HEK293 (cell line): ENCODE data around the gene OSTM1.

Experiments
- BCL11A ChIP-seq: fragments of 450-650 bp; formaldehyde crosslinking; IDR thresholded peaks from 2 replicates; pipeline ENCODE4 v1.5.1; 2016; ENCODE audit warnings: low read depth, missing biosample characterization, missing genetic modification characterization
- CTCF ChIP-seq: fragments of 450-650 bp; formaldehyde crosslinking; IDR thresholded peaks from 2 replicates; pipeline ENCODE4 v1.5.1; 2016; ENCODE audit warnings: missing biosample characterization, missing genetic modification characterization
- GLI4 ChIP-seq: fragments of 450-650 bp; formaldehyde crosslinking; IDR thresholded peaks from 2 replicates; pipeline ENCODE4 v1.5.1; 2016; ENCODE audit warnings: missing biosample characterization, missing genetic modification characterization
- PATZ1 ChIP-seq: fragments of 450-650 bp; formaldehyde crosslinking; IDR thresholded peaks from 2 replicates; pipeline ENCODE4 v1.5.1; 2016; ENCODE audit warnings: missing biosample characterization, missing genetic modification characterization
- REPIN1 ChIP-seq: fragments of 450-650 bp; formaldehyde crosslinking; IDR thresholded peaks from 2 replicates; pipeline ENCODE4 v1.5.1; 2017; ENCODE audit warnings: missing biosample characterization, missing genetic modification characterization, low read depth
- SCRT2 ChIP-seq: fragments of 450-650 bp; formaldehyde crosslinking; IDR thresholded peaks from 2 replicates; pipeline ENCODE4 v1.5.1; 2016; ENCODE audit warnings: missing biosample characterization, missing genetic modification characterization
- ZEB2 ChIP-seq: fragments of 450-650 bp; formaldehyde crosslinking; IDR thresholded peaks from 2 replicates; pipeline ENCODE4 v1.5.1; 2016; ENCODE audit warnings: missing biosample characterization, missing genetic modification characterization
- TF ChIP-seq, protein P1 (sequence below): fragments of 450-650 bp; formaldehyde crosslinking; IDR thresholded peaks from 2 replicates; pipeline ENCODE4 v1.5.1; 2016; ENCODE audit warnings: missing biosample characterization, missing genetic modification characterization, low read depth
- TF ChIP-seq, protein P2 (sequence below): fragments of 450-650 bp; formaldehyde crosslinking; IDR thresholded peaks from 2 replicates; pipeline ENCODE4 v1.5.1; 2017; ENCODE audit warnings: missing biosample characterization, mild to moderate bottlenecking, missing genetic modification characterization, moderate library complexity

DNA sequence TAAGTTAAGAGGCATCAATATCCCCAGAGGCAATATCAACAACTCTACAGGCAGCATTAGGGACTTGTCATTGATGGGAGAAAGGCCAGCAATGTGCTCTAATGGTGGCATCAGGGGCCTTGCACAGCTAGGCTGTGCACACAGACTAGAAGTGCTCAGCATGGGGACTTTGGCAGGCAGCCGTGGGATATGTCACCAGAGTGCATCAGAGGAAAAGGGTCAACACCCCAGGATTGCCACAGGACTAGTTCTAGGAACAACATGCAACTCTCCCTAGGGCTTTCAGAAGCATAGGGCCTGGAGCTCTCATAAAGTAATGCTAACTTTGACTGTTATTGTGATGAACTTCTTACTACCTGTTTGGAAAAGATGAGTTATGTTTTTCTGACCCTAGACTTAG is 32.2 kb upstream of the OSTM1 start:
- TF ChIP-seq BCL11A (tag by site-specific recombination) (no peak), CTCF (no peak), SCRT2 (tag by site-specific recombination) (no peak), ZEB2 (tag by site-specific recombination) (no peak), PATZ1 (no peak), GLI4 (no peak), REPIN1 (tag by site-specific recombination) (no peak)
- TF ChIP-seq, protein P1, sequence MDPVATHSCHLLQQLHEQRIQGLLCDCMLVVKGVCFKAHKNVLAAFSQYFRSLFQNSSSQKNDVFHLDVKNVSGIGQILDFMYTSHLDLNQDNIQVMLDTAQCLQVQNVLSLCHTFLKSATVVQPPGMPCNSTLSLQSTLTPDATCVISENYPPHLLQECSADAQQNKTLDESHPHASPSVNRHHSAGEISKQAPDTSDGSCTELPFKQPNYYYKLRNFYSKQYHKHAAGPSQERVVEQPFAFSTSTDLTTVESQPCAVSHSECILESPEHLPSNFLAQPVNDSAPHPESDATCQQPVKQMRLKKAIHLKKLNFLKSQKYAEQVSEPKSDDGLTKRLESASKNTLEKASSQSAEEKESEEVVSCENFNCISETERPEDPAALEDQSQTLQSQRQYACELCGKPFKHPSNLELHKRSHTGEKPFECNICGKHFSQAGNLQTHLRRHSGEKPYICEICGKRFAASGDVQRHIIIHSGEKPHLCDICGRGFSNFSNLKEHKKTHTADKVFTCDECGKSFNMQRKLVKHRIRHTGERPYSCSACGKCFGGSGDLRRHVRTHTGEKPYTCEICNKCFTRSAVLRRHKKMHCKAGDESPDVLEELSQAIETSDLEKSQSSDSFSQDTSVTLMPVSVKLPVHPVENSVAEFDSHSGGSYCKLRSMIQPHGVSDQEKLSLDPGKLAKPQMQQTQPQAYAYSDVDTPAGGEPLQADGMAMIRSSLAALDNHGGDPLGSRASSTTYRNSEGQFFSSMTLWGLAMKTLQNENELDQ (tag by site-specific recombination), result no peak
- TF ChIP-seq, protein P2, sequence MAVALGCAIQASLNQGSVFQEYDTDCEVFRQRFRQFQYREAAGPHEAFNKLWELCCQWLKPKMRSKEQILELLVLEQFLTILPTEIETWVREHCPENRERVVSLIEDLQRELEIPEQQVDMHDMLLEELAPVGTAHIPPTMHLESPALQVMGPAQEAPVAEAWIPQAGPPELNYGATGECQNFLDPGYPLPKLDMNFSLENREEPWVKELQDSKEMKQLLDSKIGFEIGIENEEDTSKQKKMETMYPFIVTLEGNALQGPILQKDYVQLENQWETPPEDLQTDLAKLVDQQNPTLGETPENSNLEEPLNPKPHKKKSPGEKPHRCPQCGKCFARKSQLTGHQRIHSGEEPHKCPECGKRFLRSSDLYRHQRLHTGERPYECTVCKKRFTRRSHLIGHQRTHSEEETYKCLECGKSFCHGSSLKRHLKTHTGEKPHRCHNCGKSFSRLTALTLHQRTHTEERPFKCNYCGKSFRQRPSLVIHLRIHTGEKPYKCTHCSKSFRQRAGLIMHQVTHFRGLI (tag by site-specific recombination), result no peak
